BLaER1 treated with 17β-estradiol and CSF1 and Interleukin-3, amounts not matched to agents 10 nM and 100 nM (cell line): ENCODE measurements around the gene GSKIP.

Experiments
- H3K27ac ChIP-seq, 11 experiments: shearing (Covaris generic); formaldehyde crosslinking; 2 replicates each; pipeline ENCODE4 v1.8.1; 2022
- H3K27me3 ChIP-seq, 11 experiments: shearing (Covaris generic); formaldehyde crosslinking; 2 replicates each; pipeline ENCODE4 v1.8.1; 2022
- H3K36me3 ChIP-seq, 11 experiments: shearing (Covaris generic); formaldehyde crosslinking; 2 replicates each; pipeline ENCODE4 v1.8.1; 2022
- H3K4me1 ChIP-seq, 10 experiments: shearing (Covaris generic); formaldehyde crosslinking; 2 replicates each; pipeline ENCODE4 v1.8.1; 2022
- H3K4me2 ChIP-seq, 11 experiments: shearing (Covaris generic); formaldehyde crosslinking; 2 replicates each; pipeline ENCODE4 v1.8.1; 2022
- H3K4me3 ChIP-seq, 10 experiments: shearing (Covaris generic); formaldehyde crosslinking; 2 replicates each; pipeline ENCODE4 v1.8.1; 2022
- H3K9ac ChIP-seq, 11 experiments: shearing (Covaris generic); formaldehyde crosslinking; 2 replicates each; pipeline ENCODE4 v1.8.1; 2022
- H3K9me3 ChIP-seq, 11 experiments: shearing (Covaris generic); formaldehyde crosslinking; replicated peaks in 1 of 11; 2 replicates each; pipeline ENCODE4 v1.8.1; 2022
- H4K20me1 ChIP-seq, 11 experiments: shearing (Covaris generic); formaldehyde crosslinking; 2 replicates each; pipeline ENCODE4 v1.8.1; 2022
- Cebpa-rat ChIP-seq, 11 experiments: shearing (Covaris generic); IDR thresholded peaks; 2 replicates each; pipeline ENCODE4 v1.8.1; 2022

GSKIP gene

DNA sequence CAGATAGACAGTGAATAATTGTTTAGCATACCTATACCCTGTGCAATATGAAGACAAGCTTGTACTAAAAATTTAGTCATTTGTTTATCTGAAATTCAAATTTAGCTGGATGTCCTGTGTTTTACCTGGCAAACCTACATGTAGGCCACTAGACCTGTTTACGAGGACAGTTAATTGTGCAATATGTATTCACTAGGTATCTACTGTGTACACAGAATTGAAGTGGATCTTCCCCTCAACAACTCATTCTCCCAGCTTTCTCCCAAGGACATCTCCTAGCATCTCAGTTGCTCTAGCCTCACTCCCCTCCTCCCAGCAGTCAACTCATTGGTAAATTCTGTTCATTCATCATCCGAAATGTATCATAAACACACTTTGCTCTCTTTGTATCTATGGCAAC is 53.9 kb downstream of the GSKIP start:
- Histone ChIP-seq H3K36me3 (no peaks in the 10 kb centered on the region), H3K4me1 (no peaks in the 10 kb centered on the region), H3K4me3 (no peak overlapping the region), H3K9me3 (no peaks in the 10 kb centered on the region), H3K27me3 (no peaks in the 10 kb centered on the region), H4K20me1 (no peaks in the 10 kb centered on the region), H3K9ac (no peak overlapping the region), H3K27ac (no peak overlapping the region), H3K4me2 (no peak overlapping the region)
- TF ChIP-seq Cebpa-rat (IDR thresholded peaks at IDR 0.05), result no peak

DNA sequence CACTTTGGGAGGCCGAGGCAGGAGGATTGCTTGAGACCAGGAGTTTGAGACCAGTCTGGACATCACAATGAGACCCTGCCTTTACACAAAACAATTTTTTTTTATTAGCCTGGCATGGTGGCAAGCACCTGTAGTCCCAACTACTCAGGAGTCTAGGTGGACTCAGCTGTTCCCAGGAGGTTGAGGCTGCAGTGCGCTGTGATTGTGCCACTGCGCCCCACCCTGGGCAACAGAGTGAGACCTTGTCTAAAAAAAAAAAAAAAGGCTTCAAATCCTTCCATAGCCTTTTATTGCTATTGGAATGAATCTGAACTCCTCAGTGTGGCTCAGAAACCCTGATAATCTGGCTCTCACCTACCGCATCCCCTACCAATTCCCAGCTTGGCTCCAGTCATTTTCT is 54.7 kb downstream of the GSKIP start:
- H4K20me1 ChIP-seq, result no peaks in the 10 kb centered on the region
- no peaks in the 10 kb centered on the region for H3K36me3 ChIP-seq
- no peak overlapping the region for H3K9ac ChIP-seq
- H3K4me1 ChIP-seq, result no peaks in the 10 kb centered on the region
- no peaks in the 10 kb centered on the region for H3K9me3 ChIP-seq
- no peak overlapping the region for H3K4me2 ChIP-seq
- no peak for TF ChIP-seq Cebpa-rat (IDR thresholded peaks at IDR 0.05)
- no peak overlapping the region for H3K27ac ChIP-seq
- H3K27me3 ChIP-seq, result no peaks in the 10 kb centered on the region
- H3K4me3 ChIP-seq, result no peak overlapping the region

DNA sequence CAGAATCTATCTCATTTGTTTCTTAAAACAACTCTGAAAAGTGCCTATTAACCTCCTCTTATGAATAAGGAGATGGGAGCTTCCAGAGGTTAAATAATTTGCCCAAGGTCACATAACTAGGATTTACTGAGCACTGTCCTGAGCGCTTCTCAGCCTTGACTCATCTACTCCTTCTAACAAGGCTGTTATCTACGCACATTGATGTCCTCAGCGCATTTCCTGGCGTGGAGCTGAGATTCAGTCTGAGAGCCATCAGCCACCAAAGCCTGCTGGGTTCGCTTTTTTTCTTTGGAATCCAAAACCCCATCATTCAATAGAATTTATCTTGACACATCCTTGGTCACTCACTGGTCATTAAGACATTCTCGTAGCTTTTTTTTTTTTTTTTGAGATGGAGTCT is 57.9 kb downstream of the GSKIP start:
- Histone ChIP-seq H4K20me1 (no peaks in the 10 kb centered on the region), H3K27me3 (no peaks in the 10 kb centered on the region), H3K4me1 (peaks cover 0 to 5% (median 0%) of the 10 kb centered on the region in 10 experiments; a peak in 3 of 20 replicates), H3K9ac (no peak overlapping the region), H3K4me3 (no peak overlapping the region), H3K27ac (no peak overlapping the region), H3K9me3 (no peaks in the 10 kb centered on the region; a peak in 1 of 22 replicates), H3K4me2 (no peak overlapping the region), H3K36me3 (no peaks in the 10 kb centered on the region)
- TF ChIP-seq Cebpa-rat (IDR thresholded peaks at IDR 0.05), result no peak

DNA sequence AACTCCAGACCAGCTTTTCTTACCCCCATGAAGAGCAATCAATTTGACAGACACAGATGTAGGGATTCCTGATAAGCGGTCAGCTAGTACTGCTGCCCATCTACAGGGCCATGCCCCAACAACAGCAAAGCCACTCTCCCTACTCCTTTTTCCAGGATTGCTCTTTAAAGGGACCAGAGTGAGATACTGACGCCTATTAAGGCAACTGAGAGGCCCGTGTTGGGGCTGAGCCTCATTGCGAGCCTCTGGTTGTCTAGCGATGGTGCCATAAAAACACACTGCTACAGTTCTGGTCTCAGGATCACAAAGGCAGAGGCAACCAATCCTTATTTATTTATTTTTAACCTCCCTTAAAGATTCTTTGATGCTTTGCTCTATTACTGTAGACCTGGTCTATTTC is 59.7 kb downstream of the GSKIP start:
- no peak overlapping the region for H3K9ac ChIP-seq
- no peak for TF ChIP-seq Cebpa-rat (IDR thresholded peaks at IDR 0.05)

DNA sequence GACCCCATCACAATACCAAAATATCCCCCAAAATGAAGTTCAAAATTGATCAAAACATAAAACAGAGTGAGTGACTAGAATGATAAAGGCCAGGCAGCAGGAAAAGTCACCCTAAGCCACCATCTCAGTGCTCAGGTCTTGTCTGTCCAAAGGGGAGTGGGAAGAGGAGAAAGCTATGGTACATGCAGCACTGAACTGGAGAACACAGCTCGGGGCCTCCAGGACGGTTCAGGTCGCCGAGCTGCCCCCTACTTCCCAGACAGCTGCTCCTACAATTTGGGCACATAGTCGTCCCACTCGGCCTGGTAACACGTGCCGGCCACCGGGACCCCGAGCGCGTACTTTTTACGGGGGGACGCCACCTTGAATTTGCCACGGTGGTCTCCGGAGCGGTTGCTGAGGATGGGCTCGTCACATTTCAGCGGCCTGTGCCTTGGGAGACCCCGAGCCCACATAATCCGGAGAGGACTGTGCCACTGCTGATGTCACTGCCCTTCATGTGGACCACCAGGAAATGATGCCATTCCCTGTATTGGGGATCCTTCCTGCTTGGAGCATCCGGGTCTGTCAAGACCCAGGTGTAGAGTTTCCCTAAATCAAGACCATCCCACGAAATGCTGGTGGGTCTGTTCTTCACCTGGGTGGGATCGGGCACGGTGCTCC is 60.3 kb downstream of the GSKIP start:
- Histone ChIP-seq H3K4me3 (peak overlapping the region; percentile 28 to 65 (median 44); a peak in 17 of 20 replicates), H4K20me1 (no peaks in the 10 kb centered on the region), H3K9ac (peak overlapping the region in 9 of 11 experiments; percentile 15 to 61 (median 54); a peak in 16 of 22 replicates), H3K9me3 (peaks cover 0 to 7% (median 0%) of the 10 kb centered on the region in 11 experiments; a peak in 4 of 22 replicates), H3K4me2 (peak overlapping the region; percentile 65 to 85 (median 71)), H3K27me3 (no peaks in the 10 kb centered on the region), H3K27ac (peak overlapping the region in 2 of 11 experiments; percentile 17 to 27; a peak in 1 of 22 replicates), H3K4me1 (peaks cover 5 to 16% (median 9%) of the 10 kb centered on the region in 10 experiments; a peak in 12 of 20 replicates), H3K36me3 (no peaks in the 10 kb centered on the region)
- TF ChIP-seq Cebpa-rat (IDR thresholded peaks at IDR 0.05), result no peak

More for the DNA sequence above, 59.7 kb downstream of the GSKIP start:
- Histone ChIP-seq H3K27me3 (no peaks in the 10 kb centered on the region), H3K27ac (no peak overlapping the region), H3K4me2 (no peak overlapping the region), H3K4me1 (peaks cover 5 to 16% (median 9%) of the 10 kb centered on the region in 10 experiments; a peak in 12 of 20 replicates), H3K9me3 (peaks cover 0 to 7% (median 0%) of the 10 kb centered on the region in 11 experiments; a peak in 3 of 22 replicates), H3K36me3 (no peaks in the 10 kb centered on the region), H4K20me1 (no peaks in the 10 kb centered on the region), H3K4me3 (no peak overlapping the region)

DNA sequence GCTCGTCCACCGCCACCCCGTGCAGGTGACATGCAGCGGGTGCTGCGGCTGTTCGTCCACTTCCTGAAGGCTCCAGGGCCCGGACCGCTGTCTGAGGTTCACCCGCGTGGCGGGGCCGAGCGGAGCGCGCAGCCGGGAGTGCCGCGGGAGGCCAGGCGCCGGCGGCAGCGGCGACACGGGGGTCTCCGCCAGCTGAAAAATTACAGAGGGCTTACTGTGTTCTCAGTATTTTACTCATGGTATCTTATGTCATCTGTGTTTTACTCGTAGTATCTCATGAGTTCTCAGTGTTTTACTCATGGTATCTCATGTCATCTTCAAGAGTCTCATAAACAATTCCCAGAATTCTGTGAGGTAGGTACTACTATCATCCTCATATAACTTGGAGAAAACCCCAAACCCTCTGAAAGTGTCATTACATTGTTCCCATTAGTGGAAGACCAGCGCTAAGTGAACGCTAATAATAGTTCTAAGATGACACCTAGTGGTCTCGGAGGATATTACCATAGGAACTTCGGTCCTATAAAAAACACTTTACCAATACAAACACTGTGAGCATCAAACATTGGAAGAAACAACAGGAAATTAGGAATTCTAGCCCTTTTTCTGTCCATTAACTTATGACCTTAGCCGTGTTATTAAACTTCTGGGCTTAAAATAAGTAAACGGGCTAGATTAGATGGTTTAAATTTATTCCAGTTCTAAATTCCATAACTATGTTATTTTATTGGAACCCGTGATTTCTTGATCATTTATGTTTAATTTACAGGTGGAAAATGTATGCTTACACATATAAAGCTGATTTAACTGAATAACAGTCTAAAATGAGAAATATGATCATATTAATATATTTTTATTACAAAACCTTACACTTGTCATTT is 61.0 kb downstream of the GSKIP start:
- no peaks in the 10 kb centered on the region for H3K36me3 ChIP-seq
- H3K9me3 ChIP-seq, result peaks cover 0 to 14% (median 0%) of the 10 kb centered on the region in 11 experiments; a peak in 5 of 22 replicates
- peak overlapping the region in 2 of 11 experiments; percentile 17 to 27; a peak in 2 of 22 replicates for H3K27ac ChIP-seq
- H3K4me3 ChIP-seq, result peak overlapping the region; percentile 28 to 65 (median 44); a peak in 17 of 20 replicates
- no peaks in the 10 kb centered on the region for H3K27me3 ChIP-seq
- TF ChIP-seq Cebpa-rat (IDR thresholded peaks at IDR 0.05), result no peak
- H4K20me1 ChIP-seq, result no peaks in the 10 kb centered on the region
- H3K9ac ChIP-seq, result peak overlapping the region in 9 of 11 experiments; percentile 15 to 61 (median 54); a peak in 17 of 22 replicates
- H3K4me1 ChIP-seq, result peaks cover 5 to 16% (median 9%) of the 10 kb centered on the region in 10 experiments; a peak in 12 of 20 replicates
- peak overlapping the region; percentile 65 to 85 (median 71) for H3K4me2 ChIP-seq

DNA sequence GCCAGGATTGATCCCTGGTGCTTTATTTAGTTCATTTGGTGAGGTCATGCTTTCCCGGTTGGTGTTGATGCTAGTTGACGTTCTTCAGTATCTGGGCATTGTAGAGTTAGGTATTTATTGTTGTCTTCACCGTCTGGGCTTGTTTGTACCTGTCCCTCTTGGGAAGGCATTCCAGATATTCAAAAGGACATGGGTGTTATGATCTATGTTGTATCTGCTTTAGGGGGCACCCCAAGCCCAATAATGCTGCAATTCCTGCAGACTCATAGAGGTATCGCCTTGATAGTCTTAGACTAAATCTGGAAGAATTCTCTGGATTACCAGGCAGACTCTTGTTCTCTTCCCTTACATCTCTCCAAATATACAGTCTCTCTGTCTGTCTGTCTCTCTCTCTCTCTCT is 70.7 kb downstream of the GSKIP start:
- H3K9ac ChIP-seq, result no peak overlapping the region
- H3K27me3 ChIP-seq, result no peaks in the 10 kb centered on the region
- H3K4me1 ChIP-seq, result no peaks in the 10 kb centered on the region
- TF ChIP-seq Cebpa-rat (IDR thresholded peaks at IDR 0.05), result no peak
- no peak overlapping the region for H3K4me2 ChIP-seq
- peaks cover 0 to 3% (median 0%) of the 10 kb centered on the region in 11 experiments; a peak in 2 of 22 replicates for H3K9me3 ChIP-seq
- no peaks in the 10 kb centered on the region for H4K20me1 ChIP-seq
- H3K4me3 ChIP-seq, result no peak overlapping the region
- H3K27ac ChIP-seq, result no peak overlapping the region
- H3K36me3 ChIP-seq, result no peaks in the 10 kb centered on the region
